OCI-LY1 (cell line): ENCODE results near the gene KIFBP.

Source experiments
- H2AFZ ChIP-seq: fragments of 200-600 bp; sonication (generic), shearing (Covaris generic); 2 replicates; pipeline ENCODE4 v1.6.0; 2014; ENCODE audit warnings: antibody characterized with exemption, mild to moderate bottlenecking, low read length
- H3F3A ChIP-seq: fragments of 200-600 bp; sonication (generic), shearing (Covaris generic); 2 replicates; pipeline ENCODE4 v1.6.0; 2014; ENCODE audit warnings: mild to moderate bottlenecking, antibody characterized with exemption, low read length, moderate library complexity; ENCODE audit not compliant: insufficient read depth
- H3K27ac ChIP-seq: fragments of 200-600 bp; sonication (generic); 2 replicates; pipeline ENCODE4 v1.5.1; 2014; ENCODE audit warnings: low read length, mixed run types, mild to moderate bottlenecking, low read depth; ENCODE audit not compliant: poor library complexity, severe bottlenecking
- H3K27me3 ChIP-seq: fragments of 200-600 bp; sonication (generic); 2 replicates; pipeline ENCODE4 v1.6.0; 2014; ENCODE audit warnings: antibody characterized with exemption, mild to moderate bottlenecking, low read length, moderate library complexity; ENCODE audit not compliant: insufficient read depth
- H3K36me3 ChIP-seq: fragments of 200-600 bp; sonication (generic); 2 replicates; pipeline ENCODE4 v1.6.1; 2014; ENCODE audit warnings: mild to moderate bottlenecking, antibody characterized with exemption, low read length, moderate library complexity, mixed read lengths; ENCODE audit not compliant: insufficient read depth
- H3K4me1 ChIP-seq: fragments of 200-600 bp; sonication (generic); 2 replicates; pipeline ENCODE4 v1.5.1; 2014; ENCODE audit warnings: mild to moderate bottlenecking, low read length, moderate library complexity; ENCODE audit not compliant: insufficient read depth, severe bottlenecking
- H3K4me2 ChIP-seq: fragments of 200-600 bp; sonication (generic), shearing (Covaris generic); 2 replicates; pipeline ENCODE4 v1.6.1; 2014; ENCODE audit warnings: low read length
- H3K4me3 ChIP-seq: fragments of 200-600 bp; sonication (generic); 2 replicates; pipeline ENCODE4 v1.5.1; 2014; ENCODE audit warnings: low read length, low read depth, mild to moderate bottlenecking, mixed read lengths; ENCODE audit not compliant: poor library complexity, severe bottlenecking
- H3K79me2 ChIP-seq: fragments of 200-600 bp; shearing (Covaris generic); 2 replicates; pipeline ENCODE4 v1.6.1; 2016; ENCODE audit warnings: mixed run types, low read length, mixed read lengths; ENCODE audit not compliant: insufficient read depth
- H3K9ac ChIP-seq: fragments of 200-600 bp; sonication (generic), shearing (Covaris generic); 2 replicates; pipeline ENCODE4 v1.6.1; 2014; ENCODE audit warnings: mild to moderate bottlenecking, low read length, mixed read lengths
- H3K9me2 ChIP-seq: fragments of 200-600 bp; sonication (generic), shearing (Covaris generic); 2 replicates; pipeline ENCODE4 v1.6.1; 2014; ENCODE audit warnings: low read depth, mild to moderate bottlenecking, low read length, mixed read lengths
- H3K9me3 ChIP-seq: fragments of 200-600 bp; shearing (Covaris generic); 2 replicates; pipeline ENCODE4 v1.6.1; 2014; ENCODE audit warnings: low read length, mixed read lengths
- H4K20me1 ChIP-seq: fragments of 200-600 bp; sonication (generic), shearing (Covaris generic); 2 replicates; pipeline ENCODE4 v1.6.0; 2016; ENCODE audit warnings: mild to moderate bottlenecking, low read length; ENCODE audit not compliant: insufficient read depth
- EZH2 ChIP-seq: fragments of 200-600 bp; sonication (generic), shearing (Covaris generic); IDR thresholded peaks from 2 replicates; pipeline ENCODE4 v1.8.0; 2017; ENCODE audit warnings: borderline replicate concordance, mixed run types, mild to moderate bottlenecking, antibody characterized with exemption, low read length, moderate library complexity, mixed read lengths
- TF ChIP-seq, protein P1 (sequence below): fragments of 200-600 bp; sonication (generic), shearing (Covaris generic); IDR thresholded peaks from 2 replicates; pipeline ENCODE4 v1.5.1; 2017; ENCODE audit warnings: mild to moderate bottlenecking, antibody characterized with exemption, low read length, moderate library complexity, mixed read lengths

The KIFBP gene

GRCh38 chr10:68981074-68981473 is 7.5 kb upstream of the KIFBP start:
- H3K4me2 ChIP-seq: no peak overlapping the region
- no peaks in the 10 kb centered on the region for H3K27me3 ChIP-seq
- TF ChIP-seq EZH2: no peak
- TF ChIP-seq, protein P1, sequence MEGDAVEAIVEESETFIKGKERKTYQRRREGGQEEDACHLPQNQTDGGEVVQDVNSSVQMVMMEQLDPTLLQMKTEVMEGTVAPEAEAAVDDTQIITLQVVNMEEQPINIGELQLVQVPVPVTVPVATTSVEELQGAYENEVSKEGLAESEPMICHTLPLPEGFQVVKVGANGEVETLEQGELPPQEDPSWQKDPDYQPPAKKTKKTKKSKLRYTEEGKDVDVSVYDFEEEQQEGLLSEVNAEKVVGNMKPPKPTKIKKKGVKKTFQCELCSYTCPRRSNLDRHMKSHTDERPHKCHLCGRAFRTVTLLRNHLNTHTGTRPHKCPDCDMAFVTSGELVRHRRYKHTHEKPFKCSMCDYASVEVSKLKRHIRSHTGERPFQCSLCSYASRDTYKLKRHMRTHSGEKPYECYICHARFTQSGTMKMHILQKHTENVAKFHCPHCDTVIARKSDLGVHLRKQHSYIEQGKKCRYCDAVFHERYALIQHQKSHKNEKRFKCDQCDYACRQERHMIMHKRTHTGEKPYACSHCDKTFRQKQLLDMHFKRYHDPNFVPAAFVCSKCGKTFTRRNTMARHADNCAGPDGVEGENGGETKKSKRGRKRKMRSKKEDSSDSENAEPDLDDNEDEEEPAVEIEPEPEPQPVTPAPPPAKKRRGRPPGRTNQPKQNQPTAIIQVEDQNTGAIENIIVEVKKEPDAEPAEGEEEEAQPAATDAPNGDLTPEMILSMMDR: peak; percentile 20; the same call in 1 of the 2 replicates
- no peaks in the 10 kb centered on the region for H3K4me1 ChIP-seq
- H3K9me3 ChIP-seq: no peaks in the 10 kb centered on the region
- no peaks in the 10 kb centered on the region for H4K20me1 ChIP-seq
- no peaks in the 10 kb centered on the region for H3K9me2 ChIP-seq
- H3K36me3 ChIP-seq: peaks cover 94% of the 10 kb centered on the region
- no peak overlapping the region for H3K9ac ChIP-seq
- no peak overlapping the region for H2AFZ ChIP-seq
- no peaks in the 10 kb centered on the region for H3K79me2 ChIP-seq
- no peak overlapping the region for H3K4me3 ChIP-seq
- H3K27ac ChIP-seq: no peak overlapping the region
- peaks cover 9% of the 10 kb centered on the region; the same call in 1 of the 2 replicates for H3F3A ChIP-seq

DNA sequence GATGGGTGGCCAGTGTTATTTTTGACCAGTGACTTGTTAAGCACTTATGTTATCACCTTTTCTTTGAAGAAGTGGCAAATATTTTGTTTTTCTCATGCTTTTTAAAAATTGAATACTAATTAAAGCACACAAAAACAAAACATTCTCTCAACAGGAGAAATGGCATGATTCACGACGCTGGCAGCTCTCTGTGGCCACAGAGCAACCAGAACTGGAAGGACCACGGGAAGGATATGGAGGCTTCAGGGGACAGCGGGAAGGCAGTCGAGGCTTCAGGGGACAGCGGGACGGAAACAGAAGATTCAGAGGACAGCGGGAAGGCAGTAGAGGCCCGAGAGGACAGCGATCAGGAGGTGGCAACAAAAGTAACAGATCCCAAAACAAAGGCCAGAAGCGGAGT is 6.2 kb upstream of the KIFBP start:
- H3K4me1 ChIP-seq: peaks cover under 1% of the 10 kb centered on the region
- H4K20me1 ChIP-seq: no peaks in the 10 kb centered on the region
- H3K27me3 ChIP-seq: no peaks in the 10 kb centered on the region
- no peak overlapping the region for H3K4me2 ChIP-seq
- H3K27ac ChIP-seq: no peak overlapping the region
- no peak overlapping the region for H3K9ac ChIP-seq
- TF ChIP-seq, protein P1: no peak
- TF ChIP-seq EZH2: no peak
- H3K36me3 ChIP-seq: peaks cover 82% of the 10 kb centered on the region
- H3K4me3 ChIP-seq: no peak overlapping the region
- no peaks in the 10 kb centered on the region for H3K79me2 ChIP-seq
- no peak overlapping the region for H2AFZ ChIP-seq
- H3K9me3 ChIP-seq: no peaks in the 10 kb centered on the region
- peaks cover 9% of the 10 kb centered on the region; the same call in 1 of the 2 replicates for H3F3A ChIP-seq
- no peaks in the 10 kb centered on the region for H3K9me2 ChIP-seq

GRCh38 chr10:68987611-68988010 is 992 bp upstream of the KIFBP start:
- no peaks in the 10 kb centered on the region for H3K27me3 ChIP-seq
- no peaks in the 10 kb centered on the region for H3K79me2 ChIP-seq
- no peaks in the 10 kb centered on the region for H3K9me2 ChIP-seq
- no peaks in the 10 kb centered on the region for H4K20me1 ChIP-seq
- peaks cover 32% of the 10 kb centered on the region for H3K36me3 ChIP-seq
- no peak overlapping the region for H2AFZ ChIP-seq
- H3K4me1 ChIP-seq: peaks cover 33% of the 10 kb centered on the region
- H3K4me3 ChIP-seq: peak overlapping the region; percentile 66
- H3F3A ChIP-seq: peaks cover 5% of the 10 kb centered on the region; the same call in 1 of the 2 replicates
- H3K4me2 ChIP-seq: peak overlapping the region; percentile 73
- TF ChIP-seq, protein P1: no peak
- no peak for TF ChIP-seq EZH2
- H3K27ac ChIP-seq: no peak overlapping the region
- no peaks in the 10 kb centered on the region for H3K9me3 ChIP-seq
- H3K9ac ChIP-seq: no peak overlapping the region; the same call in 1 of the 2 replicates
